Mesodermal cell (in vitro differentiated cells): Measurements from ENCODE around the gene C1QA.

ENCODE experiments used
- H3K27ac ChIP-seq: 2 replicates; pipeline ENCODE4 v1.7.0; 2013; ENCODE audit warnings: mild to moderate bottlenecking, low read depth, low read length, moderate library complexity; ENCODE audit not compliant: severe bottlenecking
- H3K36me3 ChIP-seq: 2 replicates; pipeline ENCODE4 v1.7.1; 2013; ENCODE audit warnings: mild to moderate bottlenecking, low read length, moderate library complexity; ENCODE audit not compliant: control insufficient read depth, insufficient read depth
- H3K4me1 ChIP-seq: one replicate; pipeline ENCODE4 v1.7.1; 2013; ENCODE audit warnings: mild to moderate bottlenecking, low read length; ENCODE audit not compliant: insufficient read depth, control insufficient read depth, poor library complexity, severe bottlenecking
- H3K4me3 ChIP-seq: 2 replicates; pipeline ENCODE4 v1.7.0; 2013; ENCODE audit warnings: low read length, control low read depth, mild to moderate bottlenecking; ENCODE audit not compliant: insufficient read depth, poor library complexity, severe bottlenecking; ENCODE audit errors: extremely low read depth
- H3K9me3 ChIP-seq: 2 replicates; pipeline ENCODE4 v1.7.1; 2013; ENCODE audit warnings: mild to moderate bottlenecking, low read length, moderate library complexity; ENCODE audit not compliant: control insufficient read depth

Gene C1QA

GRCh38 chr1:22688466-22688865 is 52.0 kb downstream of the C1QA start:
- no peak overlapping the region for H3K4me3 ChIP-seq
- H3K9me3 ChIP-seq = no peaks in the 10 kb centered on the region
- no peak overlapping the region for H3K27ac ChIP-seq

More at GRCh38 chr1:22688466-22688865, 52.0 kb downstream of the C1QA start:
- H3K4me1 ChIP-seq = peaks cover 12% of the 10 kb centered on the region
- no peaks in the 10 kb centered on the region for H3K36me3 ChIP-seq
